HepG2 (cell line): Measurements from ENCODE around the gene IFNA2. TPM values are rescaled to one million over a fixed set of nuclear protein-coding genes. Genes with fewer than 3 reads are reported as not detected.

Experiments
- ATF7-NPFF ChIP-seq: sonication (generic); formaldehyde crosslinking; IDR thresholded peaks from 2 replicates; pipeline ENCODE4 v1.8.1; 2023; ENCODE audit warnings: mild to moderate bottlenecking, low read depth, missing genetic modification reagents, moderate library complexity
- ATM ChIP-seq: fragments of 450-650 bp; IDR thresholded peaks from 2 replicates; pipeline ENCODE4 v1.7.1; 2017; ENCODE audit warnings: mild to moderate bottlenecking, borderline replicate concordance
- BHLHE40 ChIP-seq: IDR thresholded peaks from 2 replicates; pipeline ENCODE4 v1.6.1; 2011; ENCODE audit warnings: low read length, improper control_type of control experiment
- CC2D1A ChIP-seq: sonication (generic); formaldehyde crosslinking; IDR thresholded peaks from 2 replicates; pipeline ENCODE4 v1.8.1; 2023; ENCODE audit warnings: mild to moderate bottlenecking, missing genetic modification reagents
- E2F1 ChIP-seq: sonication (generic); formaldehyde crosslinking; IDR thresholded peaks from 2 replicates; pipeline ENCODE4 v1.5.0; 2020; ENCODE audit warnings: missing genetic modification reagents
- HDAC1 ChIP-seq: sonication (generic); formaldehyde crosslinking; IDR thresholded peaks from 2 replicates; pipeline ENCODE4 v1.5.1; 2020; ENCODE audit warnings: mild to moderate bottlenecking, missing genetic modification reagents
- IKZF4 ChIP-seq: sonication (generic); formaldehyde crosslinking; IDR thresholded peaks from 2 replicates; pipeline ENCODE4 v1.5.1; 2020; ENCODE audit warnings: borderline replicate concordance, mild to moderate bottlenecking, low read depth, missing genetic modification reagents; ENCODE audit errors: not compliant biosample characterization
- KAT2B ChIP-seq: fragments of 150-350 bp; IDR thresholded peaks from 2 replicates; pipeline ENCODE4 v1.6.1; 2014; ENCODE audit warnings: low read depth, low read length, borderline replicate concordance
- KLF16 ChIP-seq, 2 experiments: sonication (generic) in 1 of 2; formaldehyde crosslinking in 1 of 2; IDR thresholded peaks; 2 replicates each; pipeline versions ENCODE4 v1.6.1 to v1.8.0; 2016 to 2023; ENCODE audit warnings: missing genetic modification reagents in 2 of 2, missing compliant biosample characterization in 1 of 2
- MED8 ChIP-seq: sonication (generic); formaldehyde crosslinking; IDR thresholded peaks from 2 replicates; pipeline ENCODE4 v1.8.1; 2023; ENCODE audit warnings: mild to moderate bottlenecking, missing genetic modification reagents; ENCODE audit not compliant: insufficient replicate concordance
- MIER3 ChIP-seq: IDR thresholded peaks from 2 replicates; pipeline ENCODE4 v1.6.1; 2016; ENCODE audit warnings: missing compliant biosample characterization, borderline replicate concordance
- NPAS2 ChIP-seq: sonication (generic); formaldehyde crosslinking; IDR thresholded peaks from 2 replicates; pipeline ENCODE4 v1.8.0; 2022; ENCODE audit warnings: mild to moderate bottlenecking, missing genetic modification reagents, borderline replicate concordance
- PRMT3 ChIP-seq: sonication (generic); formaldehyde crosslinking; IDR thresholded peaks from 2 replicates; pipeline ENCODE4 v1.8.1; 2022; ENCODE audit warnings: low read depth, mild to moderate bottlenecking, moderate library complexity, missing genetic modification reagents, borderline replicate concordance
- SMARCE1 ChIP-seq: fragments of 450-650 bp; IDR thresholded peaks from 2 replicates; pipeline ENCODE4 v1.6.1; 2017; ENCODE audit warnings: borderline replicate concordance
- SRSF1 ChIP-seq: fragments of 200-400 bp; formaldehyde crosslinking; optimal IDR thresholded peaks from 2 replicates; pipeline ENCODE3; 2017; ENCODE audit warnings: mild to moderate bottlenecking, low read depth, low read length, moderate library complexity
- XBP1 ChIP-seq: sonication (generic); formaldehyde crosslinking; IDR thresholded peaks from 2 replicates; pipeline ENCODE4 v1.5.0; 2020; ENCODE audit warnings: missing genetic modification reagents
- ZBTB7A ChIP-seq: sonication (generic); formaldehyde crosslinking; IDR thresholded peaks from 2 replicates; pipeline ENCODE4 v1.8.0; 2022; ENCODE audit warnings: mild to moderate bottlenecking, missing genetic modification reagents
- ZMYM2 ChIP-seq: sonication (generic); formaldehyde crosslinking; IDR thresholded peaks from 2 replicates; pipeline ENCODE4 v1.8.0; 2022; ENCODE audit warnings: mild to moderate bottlenecking, missing genetic modification reagents
- ZMYM4 ChIP-seq: sonication (generic); formaldehyde crosslinking; IDR thresholded peaks from 2 replicates; pipeline ENCODE4 v1.8.1; 2023; ENCODE audit warnings: mild to moderate bottlenecking, missing genetic modification reagents
- ZNF577 ChIP-seq: sonication (generic); formaldehyde crosslinking; IDR thresholded peaks from 2 replicates; pipeline ENCODE4 v1.4.0; 2020; ENCODE audit warnings: mild to moderate bottlenecking, low read depth, missing genetic modification reagents, borderline replicate concordance
- ZNF713 ChIP-seq: sonication (generic); formaldehyde crosslinking; IDR thresholded peaks from 2 replicates; pipeline ENCODE4 v1.4.0; 2020; ENCODE audit warnings: mild to moderate bottlenecking, missing genetic modification reagents
- ZNF749 ChIP-seq: sonication (generic); formaldehyde crosslinking; IDR thresholded peaks from 2 replicates; pipeline ENCODE4 v1.8.0; 2022; ENCODE audit warnings: mild to moderate bottlenecking, missing genetic modification reagents, moderate library complexity, borderline replicate concordance
- ZSCAN29 ChIP-seq: sonication (generic); formaldehyde crosslinking; conservative IDR thresholded peaks from 2 replicates; pipeline ENCODE4 v1.4.0; 2020; ENCODE audit warnings: mild to moderate bottlenecking, missing genetic modification reagents
- polyA plus RNA-seq, 8 experiments: library from polyadenylated mRNA; depleted of rRNA in 3 of 8; stranded (reverse) in 7 of 8; unstranded in 1 of 8; fragments of >200 nt; fragmentation: Illumina TruSeq in 4 of 8; extraction: Trizol in 4 of 8; gene quantifications; 2 replicates each; pipeline versions ENCODE4 v1.2.1 to v1.2.3, GENCODE V29; 2011 to 2016; ENCODE audit warnings: low read depth in 4 of 8, missing spikeins in 1 of 8, mixed read lengths in 1 of 8; ENCODE audit not compliant: insufficient read depth in 1 of 8
- total RNA-seq, 5 experiments: library from RNA; depleted of rRNA; stranded (reverse); fragments of >200 nt; fragmentation: Illumina TruSeq; extraction: Trizol; gene quantifications; 2 replicates each; pipeline ENCODE4 v1.2.3, GENCODE V29; 2016; ENCODE audit warnings: low read depth in 1 of 5
- TF ChIP-seq, protein P1 (sequence below): sonication (generic); formaldehyde crosslinking; IDR thresholded peaks from 2 replicates; pipeline ENCODE4 v1.8.0; 2022; ENCODE audit warnings: missing genetic modification reagents, mild to moderate bottlenecking, moderate library complexity, borderline replicate concordance
- TF ChIP-seq, protein P2 (sequence below): IDR thresholded peaks from 2 replicates; pipeline ENCODE4 v1.6.1; 2016; ENCODE audit warnings: missing biosample characterization, missing genetic modification reagents, low read depth

IFNA2 gene
- total and polyA plus RNA-seq, 2 of the 13 experiments (the other 11 are each of a cell fraction or from before 2014, with no cell fraction given) = not detected

GRCh38 chr9:21334701-21335632, 50.2 kb downstream of the IFNA2 start, which contains the start of gene KLHL9 (continued):
- TF ChIP-seq KLF16 (CRISPR knock-in tag; IDR thresholded peaks at IDR 0.05) (peak in 1 of 2 experiments; percentile 62; a peak in 1 of 4 replicates), NPAS2 (CRISPR knock-in tag) (no peak), ZBTB7A (CRISPR knock-in tag) (no peak), MED8 (CRISPR knock-in tag) (peak; percentile 19), CC2D1A (no peak), KAT2B (no peak), ZMYM4 (no peak), E2F1 (0 out of 2 replicates have a peak, but pooled peaks have one; percentile 49), ATM (no peak), SMARCE1 (no peak), ZMYM2 (CRISPR knock-in tag) (no peak), XBP1 (CRISPR knock-in tag) (0 out of 2 replicates have a peak, but pooled peaks have one; percentile 31), BHLHE40 (no peak), SRSF1 (no peak), IKZF4 (peak; percentile 55), MIER3 (no peak; the same call in 1 of the 2 replicates), ZNF577 (CRISPR knock-in tag) (peak; percentile 83; the same call in 1 of the 2 replicates), ZNF749 (CRISPR knock-in tag) (no peak), HDAC1 (peak; percentile 75), ATF7-NPFF (CRISPR knock-in tag) (no peak), ZSCAN29 (CRISPR knock-in tag) (no peak; the same call in 1 of the 2 replicates), PRMT3 (CRISPR knock-in tag) (no peak), ZNF713 (CRISPR knock-in tag) (no peak)
- TF ChIP-seq, protein P1, sequence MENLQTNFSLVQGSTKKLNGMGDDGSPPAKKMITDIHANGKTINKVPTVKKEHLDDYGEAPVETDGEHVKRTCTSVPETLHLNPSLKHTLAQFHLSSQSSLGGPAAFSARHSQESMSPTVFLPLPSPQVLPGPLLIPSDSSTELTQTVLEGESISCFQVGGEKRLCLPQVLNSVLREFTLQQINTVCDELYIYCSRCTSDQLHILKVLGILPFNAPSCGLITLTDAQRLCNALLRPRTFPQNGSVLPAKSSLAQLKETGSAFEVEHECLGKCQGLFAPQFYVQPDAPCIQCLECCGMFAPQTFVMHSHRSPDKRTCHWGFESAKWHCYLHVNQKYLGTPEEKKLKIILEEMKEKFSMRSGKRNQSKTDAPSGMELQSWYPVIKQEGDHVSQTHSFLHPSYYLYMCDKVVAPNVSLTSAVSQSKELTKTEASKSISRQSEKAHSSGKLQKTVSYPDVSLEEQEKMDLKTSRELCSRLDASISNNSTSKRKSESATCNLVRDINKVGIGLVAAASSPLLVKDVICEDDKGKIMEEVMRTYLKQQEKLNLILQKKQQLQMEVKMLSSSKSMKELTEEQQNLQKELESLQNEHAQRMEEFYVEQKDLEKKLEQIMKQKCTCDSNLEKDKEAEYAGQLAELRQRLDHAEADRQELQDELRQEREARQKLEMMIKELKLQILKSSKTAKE (CRISPR knock-in tag) = no peak
- TF ChIP-seq, protein P2, sequence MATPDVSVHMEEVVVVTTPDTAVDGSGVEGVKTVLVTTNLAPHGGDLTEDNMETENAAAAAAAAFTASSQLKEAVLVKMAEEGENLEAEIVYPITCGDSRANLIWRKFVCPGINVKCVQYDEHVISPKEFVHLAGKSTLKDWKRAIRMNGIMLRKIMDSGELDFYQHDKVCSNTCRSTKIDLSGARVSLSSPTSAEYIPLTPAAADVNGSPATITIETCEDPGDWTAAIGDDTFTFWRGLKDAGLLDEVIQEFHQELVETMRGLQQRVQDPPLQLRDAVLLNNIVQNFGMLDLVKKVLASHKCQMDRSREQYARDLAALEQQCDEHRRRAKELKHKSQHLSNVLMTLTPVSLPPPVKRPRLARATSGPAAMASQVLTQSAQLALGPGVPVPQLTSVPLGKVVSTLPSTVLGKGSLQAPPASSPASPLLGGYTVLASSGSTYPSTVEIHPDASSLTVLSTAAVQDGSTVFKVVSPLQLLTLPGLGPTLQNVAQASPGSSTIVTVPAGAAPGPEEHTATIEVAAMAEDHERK (CRISPR knock-in tag) = no peak
